Measurements from ENCODE around the gene CEP83. TPM values are rescaled to one million over a fixed set of nuclear protein-coding genes. Genes with fewer than 3 reads are reported as not detected.
A peak's percentile ranks its signal among the peaks of the same experiment; 100 is the strongest.
"Not testable (repeated sequence)": the region's sequence is repeated elsewhere in the genome, so short reads cannot be mapped to it uniquely, and the experiment has no call there.

The CEP83 gene
- polyA plus RNA-seq, 3 donors: 27.1 to 42.0 (median 39.2) TPM

DNA sequence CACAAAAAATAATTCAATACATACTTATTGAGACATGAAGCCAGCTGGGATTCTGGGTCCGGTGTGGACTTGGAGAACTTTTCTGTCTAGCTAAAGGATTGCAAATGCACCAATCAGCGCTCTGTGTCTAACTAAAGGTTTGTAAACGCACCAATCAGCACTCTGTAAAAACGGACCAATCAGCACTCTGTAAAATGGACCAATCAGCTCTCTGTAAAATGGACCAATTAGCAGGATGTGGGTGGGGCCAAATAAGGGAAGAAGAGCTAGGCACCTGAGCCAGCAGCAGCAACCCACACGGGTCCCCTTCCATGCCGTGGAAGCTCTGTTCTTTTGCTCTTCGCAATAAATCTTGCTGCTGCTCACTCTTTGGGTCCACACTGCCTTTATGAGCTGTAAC, 5.3 kb downstream of the CEP83 start:
- not testable (repeated sequence) for DNase-seq (ENCODE audit: extremely low read depth in 1 of 11, low read depth in 9 of 11, low spot score in 4 of 11)

GRCh38 chr12:94445662-94446061, 14.0 kb downstream of the CEP83 start:
- DNase-seq (ENCODE audit: extremely low read depth in 1 of 11, low read depth in 9 of 11, low spot score in 4 of 11): no peak

DNA sequence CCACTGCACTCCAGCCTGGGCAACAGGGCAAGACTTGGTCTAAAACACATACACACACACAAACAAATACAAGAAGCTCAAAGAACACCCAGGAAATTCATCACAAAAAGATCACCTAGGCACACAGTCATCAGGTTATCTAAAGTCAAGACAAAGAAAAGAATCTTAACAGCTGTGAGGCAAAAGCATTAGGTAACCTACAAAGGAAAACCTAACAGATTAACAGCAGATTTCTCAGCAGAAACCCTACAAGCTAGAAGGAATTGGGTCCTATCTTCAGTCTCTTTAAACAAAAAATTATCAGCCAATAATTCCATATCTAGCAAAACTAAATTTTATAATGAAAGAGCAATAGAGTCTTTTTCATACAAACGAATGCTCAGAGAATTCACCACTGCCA, 22.4 kb downstream of the CEP83 start:
- no peak for DNase-seq (ENCODE audit: extremely low read depth in 1 of 11, low read depth in 9 of 11, low spot score in 4 of 11)

DNA sequence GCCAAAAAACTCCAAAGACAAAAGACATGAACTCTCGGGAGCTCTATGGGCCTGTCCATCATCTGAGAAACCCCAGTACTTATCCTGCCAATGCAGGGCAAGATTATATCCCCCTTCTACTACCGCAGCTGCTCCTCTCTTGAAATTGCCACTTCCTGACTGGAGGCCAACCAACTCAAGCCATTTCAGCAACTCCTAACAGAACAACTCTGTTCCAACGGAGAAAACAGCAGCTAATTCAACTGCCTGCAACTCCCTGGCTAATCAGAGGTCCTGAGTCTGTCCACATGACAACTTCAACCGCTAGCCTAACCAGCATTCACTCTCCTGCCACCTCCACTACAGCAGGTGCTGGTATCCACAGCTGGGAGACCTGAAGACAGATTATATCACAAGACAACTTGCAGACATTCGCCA, 24.1 kb downstream of the CEP83 start:
- no peak for DNase-seq (ENCODE audit: extremely low read depth in 1 of 11, low read depth in 9 of 11, low spot score in 4 of 11)

GRCh38 chr12:94434171-94434570, 25.5 kb downstream of the CEP83 start:
- DNase-seq (ENCODE audit: extremely low read depth in 1 of 11, low read depth in 9 of 11, low spot score in 4 of 11): peak in 1 of 11 donors; percentile 19

- DNase-seq (ENCODE audit: extremely low read depth in 1 of 11, low read depth in 9 of 11, low spot score in 4 of 11): peak in 4 of 11 donors; percentile 8 to 25 (median 21)
These were observed 25.9 kb downstream of the CEP83 start for GRCh38 chr12:94433744-94434143.

- DNase-seq (ENCODE audit: extremely low read depth in 1 of 11, low read depth in 9 of 11, low spot score in 4 of 11): no peak
These were observed 29.4 kb downstream of the CEP83 start for GRCh38 chr12:94430304-94430703.

GRCh38 chr12:94429633-94430032, 30.0 kb downstream of the CEP83 start:
- DNase-seq (ENCODE audit: extremely low read depth in 1 of 11, low read depth in 9 of 11, low spot score in 4 of 11): no peak

DNA sequence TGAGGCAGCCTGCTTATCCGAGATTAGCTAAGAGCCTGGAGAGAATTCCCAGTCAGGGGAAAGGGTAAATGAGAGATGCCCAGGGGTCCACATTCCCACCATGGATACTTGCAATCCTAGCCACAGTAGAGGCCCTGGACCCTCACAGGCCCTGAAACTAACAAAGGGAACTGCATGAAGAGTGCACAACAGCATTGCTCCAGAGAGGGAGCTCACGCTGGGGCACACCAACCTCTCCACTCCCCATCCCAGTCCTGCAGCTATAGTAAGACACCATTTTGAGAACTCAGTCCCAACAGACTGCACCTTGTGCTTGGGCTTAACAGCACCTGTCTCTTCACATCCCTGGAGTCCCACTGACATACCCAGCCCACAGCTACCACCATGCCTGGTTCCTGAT, 30.5 kb downstream of the CEP83 start:
- no peak for DNase-seq (ENCODE audit: extremely low read depth in 1 of 11, low read depth in 9 of 11, low spot score in 4 of 11)

DNA sequence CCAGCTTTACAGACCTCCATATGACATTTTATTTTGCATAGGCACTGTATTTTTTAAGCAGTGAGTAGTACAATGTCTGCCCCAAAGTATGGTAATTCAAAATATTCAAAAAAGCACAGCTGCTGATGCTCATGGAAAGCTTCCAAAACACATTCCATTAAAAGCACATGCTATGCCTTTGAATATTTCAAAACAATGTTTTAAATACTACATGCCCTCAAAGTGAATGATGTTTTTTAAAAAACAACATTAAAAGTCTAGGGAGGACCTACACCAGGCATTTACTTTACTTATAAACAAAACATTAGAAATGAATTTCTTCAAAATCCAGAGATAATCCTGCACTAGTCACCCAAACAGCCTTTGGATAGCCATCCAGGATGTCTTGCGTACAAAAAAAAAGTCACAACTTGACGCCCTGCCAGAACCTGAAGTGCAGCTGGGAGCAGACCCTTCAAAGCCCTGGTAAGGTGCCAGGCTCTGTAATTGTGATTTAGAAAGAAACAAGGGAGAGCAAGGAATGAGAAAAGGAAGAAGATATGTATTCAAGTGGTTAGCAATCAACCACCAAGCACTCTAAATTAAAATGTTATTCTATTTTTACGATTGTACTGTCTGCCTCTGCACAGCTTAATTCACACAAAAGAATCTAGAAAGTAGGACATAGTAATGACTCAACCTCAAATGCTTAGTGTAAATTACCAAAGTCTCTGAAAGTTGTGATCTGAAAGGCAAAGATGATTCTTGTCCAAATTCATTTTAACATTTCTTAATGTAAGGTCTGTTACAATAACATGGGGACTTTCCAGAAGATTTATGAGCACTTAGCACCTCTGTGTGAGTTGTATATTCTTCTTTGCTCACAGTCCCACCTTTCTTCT, 31.9 kb downstream of the CEP83 start:
- peak in 7 of 11 donors; percentile 16 to 62 (median 41) for DNase-seq (ENCODE audit: extremely low read depth in 1 of 11, low read depth in 9 of 11, low spot score in 4 of 11)

GRCh38 chr12:94426049-94426448, 33.6 kb downstream of the CEP83 start:
- no peak for DNase-seq (ENCODE audit: extremely low read depth in 1 of 11, low read depth in 9 of 11, low spot score in 4 of 11)

- not testable (repeated sequence) for DNase-seq (ENCODE audit: extremely low read depth in 1 of 11, low read depth in 9 of 11, low spot score in 4 of 11)
These were observed 34.8 kb downstream of the CEP83 start for GRCh38 chr12:94424830-94425229.

DNA sequence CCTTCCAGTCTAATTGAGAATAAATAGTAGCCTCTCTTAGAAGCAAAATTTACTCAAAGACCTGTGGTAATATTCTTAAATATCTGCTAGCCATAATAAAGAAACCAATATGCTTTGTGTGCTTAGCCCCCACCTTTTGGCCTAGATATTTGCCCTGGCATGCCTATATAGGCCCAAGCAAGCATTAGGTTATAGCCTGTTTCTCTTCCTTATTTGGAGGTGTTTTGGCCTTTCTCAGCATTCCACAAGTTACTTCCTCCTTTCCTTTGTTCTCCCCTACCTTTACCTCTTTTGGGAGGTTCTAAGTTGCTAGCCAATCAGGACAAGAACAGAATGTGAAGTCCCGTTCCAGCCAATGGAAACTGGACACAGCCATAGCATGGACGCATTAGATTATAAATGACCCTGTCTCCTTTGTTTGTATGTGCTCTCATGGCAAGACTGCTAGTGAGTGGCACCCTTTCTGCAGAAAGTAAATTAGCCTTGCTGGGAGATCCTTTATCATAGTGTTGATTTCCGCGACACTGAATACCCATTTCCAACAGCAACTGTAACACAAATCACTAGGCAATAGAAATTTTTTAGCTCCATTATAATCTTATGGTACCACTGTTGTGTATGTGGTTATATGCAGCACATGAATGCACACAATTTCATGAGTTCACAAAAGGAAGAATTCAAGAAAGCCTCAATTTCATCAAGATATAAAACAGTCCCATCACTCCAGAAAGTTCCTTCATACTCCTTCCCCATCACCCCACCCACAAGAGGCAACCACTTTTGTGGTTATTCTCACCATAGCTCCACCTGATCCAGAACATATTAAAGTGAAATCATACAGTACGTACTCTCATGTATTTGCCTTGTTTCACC, 37.6 kb downstream of the CEP83 start:
- no peak for DNase-seq (ENCODE audit: extremely low read depth in 1 of 11, low read depth in 9 of 11, low spot score in 4 of 11)

DNA sequence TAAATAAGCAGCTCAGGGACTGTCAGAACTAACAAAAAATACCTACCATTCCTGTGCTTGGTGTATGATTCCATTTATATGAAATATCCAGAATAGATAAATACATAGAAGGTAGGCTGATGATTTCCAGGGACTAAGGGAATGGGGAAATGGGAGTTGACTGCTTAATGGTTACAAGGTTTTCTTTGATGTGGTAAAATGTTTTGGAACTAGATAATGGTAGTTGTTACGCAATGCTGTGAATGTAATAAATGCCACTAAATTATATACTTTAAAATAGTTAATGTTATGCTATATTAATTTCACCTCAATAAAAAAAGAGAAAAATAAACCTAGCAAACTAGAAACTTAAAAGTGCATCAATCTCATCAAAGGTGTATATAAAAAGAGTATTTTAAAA, 41.1 kb downstream of the CEP83 start:
- no peak for DNase-seq (ENCODE audit: extremely low read depth in 1 of 11, low read depth in 9 of 11, low spot score in 4 of 11)

GRCh38 chr12:94416613-94417012, 43.1 kb downstream of the CEP83 start:
- DNase-seq (ENCODE audit: extremely low read depth in 1 of 11, low read depth in 9 of 11, low spot score in 4 of 11): no peak

GRCh38 chr12:94415066-94415465, 44.6 kb downstream of the CEP83 start:
- DNase-seq (ENCODE audit: extremely low read depth in 1 of 11, low read depth in 9 of 11, low spot score in 4 of 11): no peak

GRCh38 chr12:94405413-94406116, 54.1 kb downstream of the CEP83 start:
- DNase-seq (ENCODE audit: extremely low read depth in 1 of 11, low read depth in 9 of 11, low spot score in 4 of 11): no peak

- no peak for DNase-seq (ENCODE audit: extremely low read depth in 1 of 11, low read depth in 9 of 11, low spot score in 4 of 11)
These were observed 54.8 kb downstream of the CEP83 start for GRCh38 chr12:94404854-94405253.

DNA sequence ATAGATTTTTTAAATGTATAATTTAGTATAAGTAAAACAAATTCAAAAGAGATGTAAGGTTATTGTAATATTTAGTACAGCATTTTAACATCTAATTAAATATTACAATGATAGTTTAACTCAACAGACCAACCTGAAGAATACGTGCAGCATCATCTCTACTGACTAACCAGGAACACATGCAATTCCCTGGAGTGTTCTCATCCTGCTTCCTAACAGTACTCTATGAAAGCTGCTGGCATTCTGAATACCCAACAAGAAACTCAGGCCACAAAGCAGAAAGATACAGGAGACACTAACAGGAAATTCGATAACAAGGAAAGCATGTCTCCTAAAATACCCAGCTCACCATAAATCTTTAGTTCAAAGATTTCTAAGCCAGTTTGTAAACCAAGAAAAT, 58.3 kb downstream of the CEP83 start:
- no peak for DNase-seq (ENCODE audit: extremely low read depth in 1 of 11, low read depth in 9 of 11, low spot score in 4 of 11)
